Prostate gland (tissue), 2 donors: ENCODE results near the gene NGEF. TPM values are rescaled to one million over a fixed set of nuclear protein-coding genes. Genes with fewer than 3 reads are reported as not detected.
A peak's percentile ranks its signal among the peaks of the same experiment; 100 is the strongest.

Experiments used
- DNase-seq: peaks from one replicate; pipeline ENCODE4 v3.0.0-alpha.2; 2019; ENCODE audit warnings: low spot score
- H3K27ac ChIP-seq, 2 donors: fragments of 200-600 bp; sonication (generic); 2 replicates each; pipeline ENCODE4 v1.5.1; 2017 to 2019
- H3K27me3 ChIP-seq: fragments of 200-600 bp; sonication (generic); replicated peaks from 2 replicates; pipeline ENCODE4 v1.5.1; 2019; ENCODE audit not compliant: insufficient read depth
- H3K36me3 ChIP-seq, 2 donors: fragments of 200-600 bp; sonication (generic); 1 replicate in 1 of 2; 2 replicates in 1 of 2; pipeline versions ENCODE4 v1.5.1 to v1.8.1; 2017 to 2019
- H3K4me1 ChIP-seq: fragments of 200-600 bp; sonication (generic); replicated peaks from 2 replicates; pipeline ENCODE4 v1.5.1; 2019
- H3K4me3 ChIP-seq, 2 donors: fragments of 200-600 bp; sonication (generic); 2 replicates each; pipeline ENCODE4 v1.5.1; 2017 to 2019
- H3K9me3 ChIP-seq: fragments of 200-600 bp; sonication (generic); 2 replicates; pipeline ENCODE4 v1.5.1; 2017
- CTCF ChIP-seq, 4 experiments: fragments of 200-600 bp in 2 of 4; fragments of 450-650 bp in 2 of 4; sonication (generic) in 2 of 4; IDR thresholded peaks; 1 replicate in 3 of 4; 2 replicates in 1 of 4; pipeline ENCODE4 v1.5.1; 2016 to 2019; ENCODE audit warnings: antibody characterized with exemption in 4 of 4, mild to moderate bottlenecking in 2 of 4, moderate library complexity in 2 of 4
- POLR2A ChIP-seq: fragments of 450-650 bp; IDR thresholded peaks from one replicate; pipeline ENCODE4 v1.6.1; 2016; ENCODE audit warnings: antibody characterized with exemption, mild to moderate bottlenecking
- POLR2AphosphoS5 ChIP-seq: sonication (generic); formaldehyde crosslinking; IDR thresholded peaks from one replicate; pipeline ENCODE4 v1.6.1; 2017; ENCODE audit warnings: antibody characterized with exemption
- WGBS: methylation state at CpG from one replicate; pipeline ENCODE4 v1.1.5; 2018; 5-methylcytosine and 5-hydroxymethylcytosine counted together
- intact Hi-C: fragments of 100-400 bp; cut with DNase I; formaldehyde crosslinking; loops from one replicate; pipeline ENCODE4 v1.14.2; 2022
- total RNA-seq, 2 donors: library from RNA; depleted of rRNA; stranded (reverse); fragments of >200 nt; gene quantifications; one replicate each; pipeline ENCODE4 v1.1.0, GENCODE V29; 2016

NGEF gene
- total RNA-seq, 2 donors from 2014 or later = 2.0 to 19.0 TPM

- Histone ChIP-seq H3K9me3 (no peaks in the 10 kb centered on the region), H3K27ac (no peak overlapping the region), H3K4me3 (no peak overlapping the region), H3K36me3 (no peaks in the 10 kb centered on the region), H3K4me1 (no peaks in the 10 kb centered on the region), H3K27me3 (no peaks in the 10 kb centered on the region)
- intact Hi-C loops = no loop called here
- TF ChIP-seq CTCF (IDR thresholded peaks at IDR 0.05) (no peak), POLR2A (no peak), POLR2AphosphoS5 (no peak)
- DNase-seq = no peak
- WGBS = 88% methylated on average over 3 of the region's 3 CpGs
These were observed 163.0 kb downstream of the NGEF start for GRCh38 chr2:232850039-232850438.

GRCh38 chr2:232846055-232846454 is 167.0 kb downstream of the NGEF start:
- intact Hi-C loops = no loop called here
- no peak for TF ChIP-seq POLR2AphosphoS5
- TF ChIP-seq CTCF (IDR thresholded peaks at IDR 0.05) = no peak
- TF ChIP-seq POLR2A = no peak
- H3K36me3 ChIP-seq = no peaks in the 10 kb centered on the region

GRCh38 chr2:232843834-232844233 is 169.2 kb downstream of the NGEF start:
- no peak overlapping the region for H3K4me3 ChIP-seq
- intact Hi-C loops = no loop called here
- no peaks in the 10 kb centered on the region for H3K4me1 ChIP-seq
- H3K36me3 ChIP-seq = peaks cover 0 to 3% of the 10 kb centered on the region in 2 donors
- 91% methylated on average over 3 of the region's 3 CpGs for WGBS
- H3K27ac ChIP-seq = no peak overlapping the region
- no peaks in the 10 kb centered on the region for H3K27me3 ChIP-seq
- TF ChIP-seq POLR2A (no peak), POLR2AphosphoS5 (no peak), CTCF (IDR thresholded peaks at IDR 0.05) (no peak)
- no peak for DNase-seq
- no peaks in the 10 kb centered on the region for H3K9me3 ChIP-seq

More at GRCh38 chr2:232846055-232846454, 167.0 kb downstream of the NGEF start:
- no peak overlapping the region for H3K27ac ChIP-seq
- H3K27me3 ChIP-seq = no peaks in the 10 kb centered on the region
- H3K4me3 ChIP-seq = no peak overlapping the region
- no peak for DNase-seq
- no peaks in the 10 kb centered on the region for H3K9me3 ChIP-seq
- no peaks in the 10 kb centered on the region for H3K4me1 ChIP-seq

GRCh38 chr2:232842689-232843088 is 170.4 kb downstream of the NGEF start:
- Histone ChIP-seq H3K27ac (no peak overlapping the region), H3K4me1 (no peaks in the 10 kb centered on the region), H3K4me3 (no peak overlapping the region), H3K9me3 (no peaks in the 10 kb centered on the region), H3K27me3 (no peaks in the 10 kb centered on the region), H3K36me3 (peaks cover 0 to 3% of the 10 kb centered on the region in 2 donors)
- TF ChIP-seq POLR2AphosphoS5 = no peak
- TF ChIP-seq CTCF (IDR thresholded peaks at IDR 0.05) = no peak
- TF ChIP-seq POLR2A = no peak
- no peak for DNase-seq
- WGBS = 59% methylated on average over 2 of the region's 2 CpGs
- intact Hi-C loops = no loop called here

- WGBS = 27% methylated on average over 9 of the region's 9 CpGs
- Histone ChIP-seq H3K9me3 (no peaks in the 10 kb centered on the region), H3K27ac (no peak overlapping the region), H3K36me3 (peaks cover 0 to 3% of the 10 kb centered on the region in 2 donors), H3K27me3 (no peaks in the 10 kb centered on the region), H3K4me1 (no peaks in the 10 kb centered on the region), H3K4me3 (no peak overlapping the region)
- intact Hi-C loops = no loop called here
- TF ChIP-seq CTCF (IDR thresholded peaks at IDR 0.05) (no peak), POLR2AphosphoS5 (peak; percentile 26)
- peak; percentile 41 for DNase-seq
These were observed 173.5 kb downstream of the NGEF start for GRCh38 chr2:232839411-232840079.
